ENCODE measurements around the gene DGUOK. TPM values are rescaled to one million over a fixed set of nuclear protein-coding genes. Genes with fewer than 3 reads are reported as not detected.

Gene DGUOK
- total RNA-seq, 2 donors from 2014 or later, result 61.1 to 85.2 TPM

DNA sequence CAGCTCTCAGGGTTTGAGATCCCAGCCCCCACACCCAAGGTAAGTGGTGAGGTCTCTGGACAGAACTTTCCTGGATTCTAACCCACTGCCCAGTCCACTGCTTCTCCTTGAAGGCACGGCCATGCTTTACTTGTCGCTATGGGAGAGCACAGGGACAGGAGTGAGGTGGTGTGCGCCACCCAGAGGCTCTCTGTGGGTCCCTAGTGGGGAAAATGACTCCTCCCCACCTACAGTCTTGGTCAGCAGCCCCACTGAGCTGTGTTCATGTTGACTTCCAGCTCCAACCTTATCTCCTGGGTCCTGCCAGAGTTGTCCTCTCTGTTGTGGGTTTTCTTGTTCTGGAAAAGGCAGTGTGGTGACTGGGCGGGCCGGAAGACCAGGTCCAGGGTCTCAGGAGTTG lies 69.1 kb downstream of the DGUOK start:
- H3K36me3 Mint-ChIP-seq (ENCODE audit: low read depth), result peaks cover 21% of the 10 kb centered on the region
- Histone ChIP-seq H3K9me3 (ENCODE audit: control insufficient read depth, low read length) (no peaks in the 10 kb centered on the region), H3K27me3 (ENCODE audit: control insufficient read depth, insufficient read depth, low read length, poor library complexity, severe bottlenecking) (no peaks in the 10 kb centered on the region), H3K9ac (ENCODE audit: extremely low read depth, low read length, poor library complexity, severe bottlenecking) (no peak overlapping the region), H3K4me3 (ENCODE audit: low read length) (no peak overlapping the region), H3K27ac (ENCODE audit: low read depth, low read length) (no peak overlapping the region), H3K36me3 (ENCODE audit: control insufficient read depth, insufficient read depth, low read length) (peaks cover 16% of the 10 kb centered on the region), H3K4me1 (ENCODE audit: control insufficient read depth, insufficient read depth, low read length) (peaks cover 2% of the 10 kb centered on the region)
- TF ChIP-seq, protein P1, sequence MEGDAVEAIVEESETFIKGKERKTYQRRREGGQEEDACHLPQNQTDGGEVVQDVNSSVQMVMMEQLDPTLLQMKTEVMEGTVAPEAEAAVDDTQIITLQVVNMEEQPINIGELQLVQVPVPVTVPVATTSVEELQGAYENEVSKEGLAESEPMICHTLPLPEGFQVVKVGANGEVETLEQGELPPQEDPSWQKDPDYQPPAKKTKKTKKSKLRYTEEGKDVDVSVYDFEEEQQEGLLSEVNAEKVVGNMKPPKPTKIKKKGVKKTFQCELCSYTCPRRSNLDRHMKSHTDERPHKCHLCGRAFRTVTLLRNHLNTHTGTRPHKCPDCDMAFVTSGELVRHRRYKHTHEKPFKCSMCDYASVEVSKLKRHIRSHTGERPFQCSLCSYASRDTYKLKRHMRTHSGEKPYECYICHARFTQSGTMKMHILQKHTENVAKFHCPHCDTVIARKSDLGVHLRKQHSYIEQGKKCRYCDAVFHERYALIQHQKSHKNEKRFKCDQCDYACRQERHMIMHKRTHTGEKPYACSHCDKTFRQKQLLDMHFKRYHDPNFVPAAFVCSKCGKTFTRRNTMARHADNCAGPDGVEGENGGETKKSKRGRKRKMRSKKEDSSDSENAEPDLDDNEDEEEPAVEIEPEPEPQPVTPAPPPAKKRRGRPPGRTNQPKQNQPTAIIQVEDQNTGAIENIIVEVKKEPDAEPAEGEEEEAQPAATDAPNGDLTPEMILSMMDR (conservative IDR thresholded peaks at IDR 0.05), result peak; percentile 37
- no peak overlapping the region for H3K4me3 Mint-ChIP-seq
- WGBS, 2 experiments (ENCODE audit: insufficient coverage in 1 of 2, insufficient read length in 1 of 2), result 94% methylated on average over 5 of the region's 5 CpGs; no CpG with 5 or more reads in 1 of the 2 experiments
- peaks cover 23% of the 10 kb centered on the region for H3K4me1 Mint-ChIP-seq
- DNase-seq, result no peak
- H3K9me3 Mint-ChIP-seq, result no peaks in the 10 kb centered on the region
- no peak overlapping the region for H3K27ac Mint-ChIP-seq
- no peaks in the 10 kb centered on the region for H3K27me3 Mint-ChIP-seq (ENCODE audit: insufficient read depth)

DNA sequence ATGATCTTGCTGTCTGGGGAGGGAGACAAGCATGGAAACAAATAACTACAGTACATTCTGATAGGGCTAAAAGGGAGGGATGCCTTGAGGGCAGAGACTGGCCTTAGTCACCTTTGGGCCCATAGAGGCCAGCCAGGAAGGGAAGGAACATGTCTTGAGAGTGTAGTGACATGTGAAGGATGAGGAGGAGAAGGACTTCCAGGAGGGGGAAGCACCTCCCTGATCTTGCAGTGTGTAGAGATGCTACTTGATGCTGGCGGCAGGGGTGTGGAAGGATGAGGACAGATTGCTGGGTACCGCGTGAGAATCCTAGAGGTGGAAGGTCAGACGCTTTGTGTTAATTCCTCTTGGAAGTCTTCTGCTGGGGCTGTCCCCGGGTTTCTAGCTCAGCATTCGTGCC lies 71.1 kb downstream of the DGUOK start:
- H3K9ac ChIP-seq (ENCODE audit: extremely low read depth, low read length, poor library complexity, severe bottlenecking), result no peak overlapping the region
- Mint-ChIP-seq H3K9me3 (no peaks in the 10 kb centered on the region), H3K4me1 (peaks cover 28% of the 10 kb centered on the region), H3K27ac (no peak overlapping the region), H3K4me3 (no peak overlapping the region), H3K27me3 (ENCODE audit: insufficient read depth) (no peaks in the 10 kb centered on the region), H3K36me3 (ENCODE audit: low read depth) (peaks cover 10% of the 10 kb centered on the region)
- peaks cover 2% of the 10 kb centered on the region for H3K4me1 ChIP-seq (ENCODE audit: control insufficient read depth, insufficient read depth, low read length)
- no peaks in the 10 kb centered on the region for H3K27me3 ChIP-seq (ENCODE audit: control insufficient read depth, insufficient read depth, low read length, poor library complexity, severe bottlenecking)
- H3K27ac ChIP-seq (ENCODE audit: low read depth, low read length), result no peak overlapping the region
- no peak for DNase-seq
- no peaks in the 10 kb centered on the region for H3K9me3 ChIP-seq (ENCODE audit: control insufficient read depth, low read length)
- TF ChIP-seq, protein P1 (conservative IDR thresholded peaks at IDR 0.05), result peak; percentile 48
- peaks cover 12% of the 10 kb centered on the region for H3K36me3 ChIP-seq (ENCODE audit: control insufficient read depth, insufficient read depth, low read length)
- H3K4me3 ChIP-seq (ENCODE audit: low read length), result no peak overlapping the region
- 89 to 98% methylated on average over 6 of the region's 6 CpGs for WGBS, 2 experiments (ENCODE audit: insufficient coverage in 1 of 2, insufficient read length in 1 of 2)

DNA sequence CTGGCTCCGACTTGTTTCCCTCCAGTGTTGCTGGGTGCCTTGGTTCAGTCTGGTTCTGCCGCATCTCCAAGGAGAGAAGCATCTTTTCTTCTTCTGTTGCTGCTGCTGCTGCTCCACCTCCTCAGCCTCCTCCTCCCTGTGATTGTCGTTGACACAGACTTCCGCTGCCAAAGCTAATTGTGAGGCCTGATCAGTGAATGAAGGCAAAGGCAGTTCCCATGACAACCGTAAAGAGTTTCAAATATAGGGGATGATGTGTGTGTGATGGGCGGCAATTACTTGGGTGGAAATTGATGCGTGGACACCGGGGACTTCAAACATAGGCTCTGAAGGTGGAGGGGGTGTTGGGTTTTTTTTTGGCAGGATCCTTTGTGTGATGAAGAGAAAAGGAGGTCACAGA lies 71.8 kb downstream of the DGUOK start:
- Histone ChIP-seq H3K4me3 (ENCODE audit: low read length) (no peak overlapping the region), H3K9me3 (ENCODE audit: control insufficient read depth, low read length) (no peaks in the 10 kb centered on the region), H3K4me1 (ENCODE audit: control insufficient read depth, insufficient read depth, low read length) (no peaks in the 10 kb centered on the region), H3K36me3 (ENCODE audit: control insufficient read depth, insufficient read depth, low read length) (peaks cover 7% of the 10 kb centered on the region), H3K27me3 (ENCODE audit: control insufficient read depth, insufficient read depth, low read length, poor library complexity, severe bottlenecking) (no peaks in the 10 kb centered on the region), H3K9ac (ENCODE audit: extremely low read depth, low read length, poor library complexity, severe bottlenecking) (no peak overlapping the region), H3K27ac (ENCODE audit: low read depth, low read length) (peak overlapping the region; percentile 40)
- Mint-ChIP-seq H3K27me3 (ENCODE audit: insufficient read depth) (no peaks in the 10 kb centered on the region), H3K4me1 (peaks cover 27% of the 10 kb centered on the region), H3K27ac (no peak overlapping the region), H3K4me3 (no peak overlapping the region), H3K9me3 (no peaks in the 10 kb centered on the region), H3K36me3 (ENCODE audit: low read depth) (peaks cover 6% of the 10 kb centered on the region)
- no peak for DNase-seq
- TF ChIP-seq, protein P1 (conservative IDR thresholded peaks at IDR 0.05), result no peak
- 84 to 88% methylated on average over 6 to 8 of the region's 8 CpGs for WGBS, 2 experiments (ENCODE audit: insufficient coverage in 1 of 2, insufficient read length in 1 of 2)

Measured in endodermal cell (in vitro differentiated cells).